GM18909 (cell line): ENCODE measurements around the gene CHCHD6.

Source experiments
- ATAC-seq: cut with Tn5 transposase; IDR thresholded peaks from one replicate; pipeline ENCODE4 v1.9.1; 2021; ENCODE audit warnings: mild to moderate bottlenecking; ENCODE audit not compliant: unreplicated experiment, poor library complexity

Gene CHCHD6

GRCh38 chr3:126850370-126851085, 146.5 kb downstream of the CHCHD6 start:
- no peak for ATAC-seq

GRCh38 chr3:126851382-126851781, 147.3 kb downstream of the CHCHD6 start:
- ATAC-seq = no peak

DNA sequence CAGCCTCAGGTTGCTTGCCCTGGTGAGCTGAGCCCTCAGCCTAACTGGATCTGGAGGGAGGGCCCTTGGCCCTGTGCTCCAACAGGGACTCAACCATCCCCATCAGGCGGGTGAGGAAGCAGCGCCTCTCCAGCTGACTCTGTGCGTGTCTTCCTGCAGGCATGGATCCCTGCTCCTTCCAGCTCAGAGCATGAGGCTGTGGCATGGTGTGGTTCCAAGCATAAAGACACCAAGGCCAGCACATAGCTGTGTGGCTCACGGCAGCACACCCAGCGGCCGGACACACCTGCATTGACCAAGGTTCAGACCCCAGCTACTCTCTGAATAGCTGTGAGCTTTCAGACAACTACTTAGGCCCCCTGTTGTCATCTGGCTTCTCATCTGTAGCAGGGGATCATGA, 147.9 kb downstream of the CHCHD6 start:
- ATAC-seq = no peak

DNA sequence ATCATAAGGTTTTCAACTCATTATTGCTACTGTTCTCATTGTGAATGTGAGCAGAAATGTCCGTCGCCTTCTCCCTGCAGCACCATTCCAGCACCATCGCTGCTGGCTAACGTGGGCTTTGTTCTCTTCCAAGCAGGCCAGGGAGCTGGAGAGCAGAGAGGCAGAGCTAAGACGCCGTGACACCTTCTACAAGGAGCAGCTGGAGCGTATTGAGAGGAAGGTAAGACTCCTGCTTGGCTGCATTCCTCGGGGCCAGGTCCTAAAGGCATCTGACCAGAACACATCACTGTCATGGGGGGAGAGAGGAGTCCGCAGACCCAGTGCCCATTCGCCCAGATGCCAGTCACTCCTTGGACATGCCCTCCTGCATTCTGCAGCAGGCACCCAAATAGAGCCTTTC, 148.5 kb downstream of the CHCHD6 start:
- no peak for ATAC-seq

GRCh38 chr3:126854666-126855065, 150.6 kb downstream of the CHCHD6 start:
- no peak for ATAC-seq

GRCh38 chr3:126855374-126855773, 151.3 kb downstream of the CHCHD6 start:
- ATAC-seq = no peak

GRCh38 chr3:126857928-126858327, 153.9 kb downstream of the CHCHD6 start:
- no peak for ATAC-seq

- no peak for ATAC-seq
Measured at GRCh38 chr3:126858401-126858800, 154.4 kb downstream of the CHCHD6 start.

- ATAC-seq = no peak
Measured at GRCh38 chr3:126858887-126859286, 154.8 kb downstream of the CHCHD6 start.

DNA sequence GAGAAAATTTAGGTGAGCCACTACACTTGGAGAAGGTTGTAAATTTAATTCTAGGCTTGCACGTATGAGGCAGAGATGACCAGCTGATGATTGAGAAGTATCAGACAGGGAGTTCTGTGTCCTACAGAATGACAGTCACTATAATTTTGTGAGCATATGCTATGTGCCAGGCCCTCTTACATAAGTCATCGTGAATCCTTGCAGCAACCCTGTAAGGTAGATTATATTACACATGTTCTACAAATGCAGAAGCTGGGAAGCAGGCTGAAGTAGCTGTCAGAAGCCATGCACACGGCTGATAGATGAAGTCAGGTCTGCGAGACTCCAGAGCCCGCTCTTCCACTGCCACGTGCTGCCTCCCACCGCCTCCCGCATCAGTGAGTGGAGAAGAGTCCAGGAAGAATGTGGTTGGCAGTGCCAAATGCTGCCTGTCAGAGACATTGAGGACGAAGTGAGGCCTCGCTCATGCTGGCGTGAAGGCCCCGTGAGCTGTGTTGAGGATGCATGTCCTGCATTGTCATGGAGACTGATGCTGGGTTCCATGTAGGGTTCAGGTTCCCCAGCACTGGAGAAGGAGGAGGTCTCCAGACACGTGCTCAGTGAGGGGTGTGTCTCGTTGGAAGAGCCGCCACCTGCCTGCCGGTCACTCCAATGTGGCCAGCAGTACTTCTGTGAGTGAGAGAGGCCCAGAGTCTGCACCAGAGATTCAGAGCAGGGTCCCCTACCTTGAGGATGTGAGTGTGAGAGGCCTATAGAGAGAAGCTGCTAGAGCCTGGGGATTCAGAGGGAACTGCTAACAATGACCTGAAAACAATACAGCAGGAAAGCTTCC, 155.6 kb downstream of the CHCHD6 start:
- ATAC-seq = no peak

DNA sequence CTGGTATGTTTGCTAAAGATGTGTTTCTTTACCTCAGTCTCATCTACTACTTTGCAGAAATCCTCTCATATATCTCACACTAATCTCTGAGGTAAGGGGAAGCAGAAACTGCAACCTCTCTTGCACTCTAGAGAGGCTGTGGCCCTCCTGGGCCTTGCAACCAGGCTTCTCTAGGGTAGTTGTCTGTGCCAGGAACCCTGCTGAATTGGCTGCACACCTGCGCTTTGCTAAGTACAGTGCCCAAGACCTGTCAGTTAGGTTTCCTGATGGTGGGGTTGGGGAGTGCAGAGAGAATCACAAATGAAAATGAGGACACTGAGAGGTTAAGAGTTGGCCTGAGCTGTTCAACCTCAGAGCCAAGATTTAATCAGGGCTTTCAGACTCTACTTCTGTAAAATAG, 161.7 kb downstream of the CHCHD6 start:
- ATAC-seq = no peak

GRCh38 chr3:126866175-126866759, 162.2 kb downstream of the CHCHD6 start:
- ATAC-seq = no peak

- no peak for ATAC-seq
Measured at GRCh38 chr3:126867190-126867862, 163.3 kb downstream of the CHCHD6 start.

GRCh38 chr3:126867863-126868200, 163.8 kb downstream of the CHCHD6 start:
- ATAC-seq = no peak

GRCh38 chr3:126870608-126871210, 166.7 kb downstream of the CHCHD6 start:
- ATAC-seq = no peak

DNA sequence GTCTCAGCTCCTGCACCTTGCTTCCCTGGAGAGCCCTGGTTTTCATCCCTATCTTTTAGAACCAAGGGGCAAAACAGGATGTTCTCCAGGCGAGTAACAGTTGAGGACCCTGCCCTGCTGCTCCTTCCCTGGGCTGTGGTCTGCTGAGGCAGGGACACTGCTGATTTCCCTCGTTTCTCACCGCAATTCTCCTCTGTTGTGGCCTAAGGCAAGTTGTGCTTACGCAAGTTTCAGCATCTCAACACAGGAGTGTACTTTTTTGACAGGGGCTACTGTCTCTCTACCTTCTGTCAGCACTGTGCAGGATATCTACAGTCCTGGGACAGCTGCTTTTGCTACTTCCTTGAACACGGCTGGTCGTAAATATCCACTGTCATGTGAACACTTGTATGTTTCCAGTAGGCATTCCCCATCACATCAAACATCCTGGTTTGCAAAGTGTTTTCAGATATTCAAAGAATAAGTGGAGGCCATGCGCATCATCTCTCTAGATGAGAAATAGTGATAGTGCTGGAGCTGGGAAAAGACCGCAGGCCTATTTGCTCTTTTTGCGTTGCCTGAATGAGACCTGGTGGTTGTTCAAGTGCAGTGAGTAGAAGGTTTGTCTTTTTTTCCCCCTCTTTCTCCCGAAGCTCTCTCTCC, 168.8 kb downstream of the CHCHD6 start:
- ATAC-seq = no peak

GRCh38 chr3:126873416-126873815, 169.4 kb downstream of the CHCHD6 start:
- no peak for ATAC-seq

- ATAC-seq = no peak
Measured at GRCh38 chr3:126878664-126879063, 174.6 kb downstream of the CHCHD6 start.

DNA sequence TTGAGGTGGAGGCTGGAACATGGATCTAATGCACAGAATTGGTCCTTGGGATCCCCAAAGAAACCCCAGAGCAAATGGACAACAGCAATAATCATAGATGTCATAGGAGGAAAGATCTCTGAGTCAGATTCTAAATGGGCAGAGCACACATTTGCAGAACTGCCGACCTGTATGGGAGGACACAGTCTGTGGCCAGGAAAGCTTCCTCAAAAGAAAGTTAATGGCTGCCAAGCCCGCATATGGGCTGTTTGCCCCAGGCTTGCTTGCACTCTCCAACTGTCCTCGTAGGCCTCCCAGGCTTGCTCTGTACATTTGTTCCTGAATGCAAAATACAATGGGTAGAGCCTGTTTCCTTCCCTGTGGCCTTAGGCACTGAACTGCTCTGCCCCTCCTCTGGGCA, 176.9 kb downstream of the CHCHD6 start:
- ATAC-seq = no peak

- ATAC-seq = no peak
Measured at GRCh38 chr3:126881861-126882260, 177.8 kb downstream of the CHCHD6 start.
